GM18873 (cell line): Measurements from ENCODE around the gene ANO2.

ENCODE experiments used
- ATAC-seq: cut with Tn5 transposase; IDR thresholded peaks from one replicate; pipeline ENCODE4 v1.9.1; 2021; ENCODE audit warnings: mild to moderate bottlenecking, moderate library complexity, moderate number of reproducible peaks; ENCODE audit not compliant: unreplicated experiment, low FRiP score

The ANO2 gene

DNA sequence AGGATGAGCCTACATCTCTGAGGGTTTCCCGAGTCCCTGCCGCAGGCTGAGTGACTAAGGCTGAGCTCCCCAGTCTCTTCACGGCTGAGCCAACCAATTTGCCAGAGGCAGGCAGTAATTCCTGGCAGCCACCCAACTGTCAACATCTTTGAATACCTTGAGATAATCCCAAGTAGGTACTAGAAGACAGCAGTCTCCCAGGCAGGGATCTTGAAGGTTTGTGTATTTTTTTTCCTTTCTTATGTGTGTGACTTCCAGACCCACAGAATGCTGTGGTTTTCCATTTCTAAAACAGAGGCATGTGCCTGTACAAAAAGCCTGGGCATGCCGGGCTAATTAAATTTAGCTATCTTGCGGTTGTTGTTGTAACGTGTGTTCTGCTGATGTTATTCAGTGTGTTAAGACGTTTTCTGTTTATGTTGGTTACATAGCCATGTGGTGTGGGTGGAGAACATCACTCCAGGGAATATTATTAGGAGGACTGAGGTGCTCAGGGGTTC, 155.5 kb downstream of the ANO2 start:
- no peak for ATAC-seq

GRCh38 chr12:5787828-5788227, 157.2 kb downstream of the ANO2 start:
- no peak for ATAC-seq

- ATAC-seq, result no peak
These were observed 159.5 kb downstream of the ANO2 start for GRCh38 chr12:5785601-5786000.

DNA sequence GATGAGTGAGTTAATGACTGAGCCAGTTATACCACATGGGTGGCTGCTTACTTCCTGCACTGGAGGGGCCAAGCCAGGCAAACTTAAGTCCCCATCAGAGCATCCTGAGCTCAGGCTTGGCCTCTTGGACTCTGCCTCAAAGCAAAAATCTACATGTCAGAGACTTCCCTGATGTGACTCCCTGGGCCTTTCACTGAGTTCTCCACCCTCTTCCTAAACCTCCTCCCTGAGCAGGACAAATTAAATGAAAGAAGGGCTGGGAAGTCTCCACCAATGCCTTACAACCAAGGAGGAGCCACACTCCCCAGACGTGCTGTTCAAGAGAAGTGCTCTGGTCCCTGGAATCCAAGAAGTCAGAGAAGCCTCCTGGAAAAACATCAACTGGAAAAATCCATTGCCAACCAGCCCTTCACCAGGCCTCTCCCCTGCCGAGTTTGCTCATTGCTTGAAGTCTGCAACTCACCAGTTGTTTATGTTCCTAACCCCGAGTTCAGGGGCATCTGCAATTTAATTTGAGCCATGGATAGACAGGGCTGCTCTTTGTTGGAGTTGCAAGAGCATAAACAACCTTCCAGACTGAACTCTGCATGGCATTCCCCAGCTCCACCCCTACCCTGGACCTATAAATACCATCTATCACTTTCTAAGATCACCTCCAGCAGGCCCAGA, 160.5 kb downstream of the ANO2 start:
- ATAC-seq, result no peak

GRCh38 chr12:5783289-5783920, 161.7 kb downstream of the ANO2 start:
- ATAC-seq, result no peak

DNA sequence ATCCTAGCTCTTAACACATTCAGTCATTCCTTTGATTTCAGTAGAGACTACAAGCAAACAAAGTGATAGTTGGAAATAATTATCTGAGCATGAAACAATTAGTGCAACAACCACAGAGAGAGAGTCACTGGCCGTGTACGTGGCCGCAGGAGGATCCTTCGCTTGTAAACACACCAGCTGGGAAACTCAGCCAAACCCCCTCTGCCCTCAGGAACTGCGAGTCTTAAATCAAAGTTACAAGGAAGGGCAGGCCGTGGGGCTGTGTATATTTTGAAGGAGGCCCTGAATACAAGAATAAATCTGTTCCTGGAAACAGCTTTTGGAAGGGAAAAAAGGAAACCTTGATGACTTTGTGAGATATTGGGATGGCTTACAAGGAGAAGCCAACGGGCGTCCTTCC, 164.5 kb downstream of the ANO2 start:
- ATAC-seq, result no peak

- ATAC-seq, result no peak
These were observed 165.7 kb downstream of the ANO2 start for GRCh38 chr12:5779401-5779800.

GRCh38 chr12:5778821-5779220, 166.2 kb downstream of the ANO2 start:
- no peak for ATAC-seq

- ATAC-seq, result no peak
These were observed 167.6 kb downstream of the ANO2 start for GRCh38 chr12:5777451-5777850.

DNA sequence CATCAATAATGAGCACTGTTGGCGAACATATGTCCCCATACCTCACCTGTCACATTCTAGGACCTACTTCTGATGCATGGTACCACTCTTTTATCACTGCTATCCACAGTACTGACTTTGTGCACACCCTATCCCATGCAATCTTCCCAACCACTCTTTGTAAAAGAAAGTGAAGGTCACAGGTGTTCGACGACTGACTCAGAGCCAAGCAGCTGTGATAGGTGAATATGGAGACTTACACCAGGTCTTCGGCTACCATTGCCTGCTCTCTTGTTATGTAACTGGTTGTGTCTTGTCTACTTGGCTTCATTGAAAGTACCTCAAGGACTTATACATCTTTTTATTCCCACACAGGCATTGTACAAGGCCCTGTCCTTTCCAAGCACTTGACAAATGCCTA, 169.0 kb downstream of the ANO2 start:
- no peak for ATAC-seq

- ATAC-seq, result no peak
These were observed 171.5 kb downstream of the ANO2 start for GRCh38 chr12:5773550-5773949.

GRCh38 chr12:5771756-5772155, 173.3 kb downstream of the ANO2 start:
- no peak for ATAC-seq

- no peak for ATAC-seq
These were observed 174.3 kb downstream of the ANO2 start for GRCh38 chr12:5770727-5771126.

- no peak for ATAC-seq
These were observed 176.4 kb downstream of the ANO2 start for GRCh38 chr12:5768581-5769196.

DNA sequence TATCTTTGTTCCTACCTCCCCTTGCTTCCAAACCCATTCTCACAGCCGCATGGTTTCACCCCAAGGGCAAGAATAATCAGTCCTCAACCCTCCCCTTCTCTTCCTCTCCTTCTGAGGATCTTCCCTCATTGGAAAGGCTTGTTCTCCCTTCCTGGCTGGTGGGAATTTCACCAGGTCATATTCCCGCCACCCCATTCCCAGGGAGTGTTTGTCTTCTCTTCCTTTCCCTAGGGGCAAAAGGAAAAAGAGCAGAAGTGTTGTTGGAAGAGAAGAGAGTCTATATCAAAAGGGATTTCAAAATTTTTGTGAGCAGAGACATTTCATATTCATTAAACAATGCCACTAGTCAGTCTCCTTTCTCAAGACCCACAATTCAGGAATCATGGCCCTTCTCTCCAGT, 176.9 kb downstream of the ANO2 start:
- no peak for ATAC-seq

- ATAC-seq, result no peak
These were observed 186.7 kb downstream of the ANO2 start for GRCh38 chr12:5758347-5758746.

- no peak for ATAC-seq
These were observed 188.7 kb downstream of the ANO2 start for GRCh38 chr12:5756338-5756842.

DNA sequence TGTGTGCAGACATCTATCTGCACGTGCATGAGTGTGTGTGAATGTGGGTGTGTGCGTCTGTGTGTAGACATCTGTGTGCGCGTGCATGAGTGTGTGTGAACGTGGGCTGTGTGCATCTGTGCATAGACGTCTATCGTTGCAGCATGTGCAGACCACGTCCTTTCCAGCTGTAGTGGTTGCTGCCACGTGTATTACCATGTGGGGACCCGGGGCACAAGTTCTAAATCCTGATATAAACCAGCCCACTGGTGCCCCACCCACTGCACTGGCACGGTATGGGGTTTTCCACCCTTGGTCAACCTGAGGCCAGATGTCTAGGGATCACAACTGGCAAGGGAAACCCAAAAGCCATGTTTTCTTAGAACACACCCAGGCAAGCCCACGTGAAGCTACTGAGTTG, 197.0 kb downstream of the ANO2 start:
- ATAC-seq, result no peak

DNA sequence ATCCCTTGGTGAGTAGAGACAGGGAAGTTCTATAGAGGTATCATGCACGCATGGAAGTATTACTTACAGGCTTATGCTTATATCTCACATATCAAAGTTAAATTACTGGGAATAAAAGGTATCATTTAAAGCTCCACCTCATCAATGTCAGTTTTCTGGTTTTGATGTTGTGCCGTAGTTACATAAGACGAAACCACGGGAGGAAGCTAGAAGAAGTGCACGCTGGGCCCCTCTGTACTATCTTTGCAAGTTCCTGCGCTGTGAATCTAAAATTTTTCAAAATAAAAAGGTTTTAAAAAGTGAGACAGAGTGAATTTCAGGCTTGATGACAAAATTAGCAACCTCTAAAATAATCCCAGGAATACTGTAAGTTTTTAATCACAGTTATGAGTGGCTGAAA, 198.1 kb downstream of the ANO2 start:
- no peak for ATAC-seq

DNA sequence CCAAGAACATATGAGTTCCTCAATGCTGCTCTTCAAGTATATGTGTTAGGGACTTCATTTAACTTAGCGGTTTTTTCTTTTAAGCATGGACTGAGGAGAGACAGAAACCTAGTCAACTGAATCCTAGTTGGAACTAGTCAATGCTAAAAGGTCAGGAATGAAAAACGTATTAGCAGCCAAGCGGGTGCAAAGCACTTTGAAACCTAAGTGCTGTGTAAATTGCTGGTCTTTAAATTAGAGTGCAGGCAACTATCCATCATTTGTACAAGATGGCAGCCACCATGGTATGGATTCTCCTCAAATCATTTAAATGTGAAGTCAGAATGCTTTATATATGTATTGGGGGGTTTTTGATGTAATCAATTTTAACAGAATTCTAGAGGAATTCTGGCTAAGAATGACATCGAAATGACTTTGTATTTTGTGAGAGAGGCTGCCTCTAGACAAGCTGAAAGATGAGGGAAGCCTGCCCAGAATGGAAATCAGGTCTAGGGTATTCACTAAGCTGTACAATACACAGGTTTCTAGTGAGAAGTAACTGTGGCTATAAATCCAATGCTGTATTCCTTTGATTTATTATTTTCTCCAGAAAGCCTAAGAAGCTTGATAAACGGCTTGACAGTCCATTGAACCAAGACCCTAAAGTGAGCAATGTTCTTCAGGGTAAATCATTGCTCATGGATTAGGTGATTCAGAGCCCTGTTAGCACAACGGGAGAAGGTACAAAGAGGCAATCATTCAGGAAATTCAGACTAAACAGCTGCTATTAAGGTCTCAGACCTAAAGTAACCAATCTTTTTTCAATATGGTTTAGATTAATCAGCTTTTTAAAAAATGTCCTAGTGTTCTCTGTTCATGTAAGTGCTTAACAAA, 198.8 kb downstream of the ANO2 start:
- no peak for ATAC-seq
